Neuronal stem cell (in vitro differentiated cells): Measurements from ENCODE around the gene OGFOD2.

Experiments used
- DNase-seq: peaks from one replicate; pipeline ENCODE4 v3.0.0-alpha.2; 2013; ENCODE audit warnings: low spot score
- H2AFZ ChIP-seq: one replicate; pipeline ENCODE4 v1.6.1; 2013; ENCODE audit warnings: mild to moderate bottlenecking, low read length, inconsistent platforms
- H2AK5ac ChIP-seq: 2 replicates; pipeline ENCODE4 v1.6.1; 2013; ENCODE audit warnings: low read depth, mild to moderate bottlenecking, inconsistent platforms, low read length, moderate library complexity, mixed read lengths
- H2BK120ac ChIP-seq: 2 replicates; pipeline ENCODE4 v1.6.1; 2013; ENCODE audit warnings: low read depth, mild to moderate bottlenecking, inconsistent platforms, low read length, moderate library complexity, mixed read lengths
- H2BK12ac ChIP-seq: one replicate; pipeline ENCODE4 v1.6.1; 2013; ENCODE audit warnings: low read length, inconsistent platforms
- H2BK15ac ChIP-seq: 2 replicates; pipeline ENCODE4 v1.6.1; 2013; ENCODE audit warnings: mild to moderate bottlenecking, low read length, inconsistent platforms, mixed read lengths
- H2BK5ac ChIP-seq: one replicate; pipeline ENCODE4 v1.6.1; 2013; ENCODE audit warnings: inconsistent platforms, mild to moderate bottlenecking, low read length, moderate library complexity
- H3K14ac ChIP-seq: one replicate; pipeline ENCODE4 v1.6.1; 2013; ENCODE audit warnings: low read length, inconsistent platforms
- H3K18ac ChIP-seq: 2 replicates; pipeline ENCODE4 v1.6.1; 2013; ENCODE audit warnings: low read length, inconsistent platforms
- H3K23ac ChIP-seq: 2 replicates; pipeline ENCODE4 v1.6.1; 2013; ENCODE audit warnings: low read depth, mild to moderate bottlenecking, mixed read lengths, low read length, inconsistent platforms; ENCODE audit not compliant: poor library complexity
- H3K27ac ChIP-seq: replicated peaks from 3 replicates; pipeline ENCODE4 v1.5.1; 2013; ENCODE audit warnings: low read length, inconsistent platforms
- H3K27me3 ChIP-seq, 3 experiments: 2 replicates each; pipeline ENCODE4 v1.6.1; 2013; ENCODE audit warnings: low read length in 3 of 3, mild to moderate bottlenecking in 2 of 3, inconsistent platforms in 1 of 3, low read depth in 1 of 3, mixed read lengths in 1 of 3, moderate library complexity in 1 of 3; ENCODE audit not compliant: control insufficient read depth in 3 of 3, insufficient read depth in 3 of 3
- H3K36me3 ChIP-seq, 2 donors: replicated peaks in 1 of 2; 2 replicates each; pipeline ENCODE4 v1.6.1; 2013; ENCODE audit warnings: low read length in 2 of 2; ENCODE audit not compliant: control insufficient read depth in 2 of 2, insufficient read depth in 2 of 2
- H3K4ac ChIP-seq: 2 replicates; pipeline ENCODE4 v1.6.1; 2013; ENCODE audit warnings: inconsistent platforms, mild to moderate bottlenecking, low read length, moderate library complexity
- H3K4me1 ChIP-seq, 2 donors: 1 replicate in 1 of 2; 2 replicates in 1 of 2; pipeline ENCODE4 v1.6.1; 2013; ENCODE audit warnings: low read length in 2 of 2, low read depth in 1 of 2; ENCODE audit not compliant: control insufficient read depth in 2 of 2, insufficient read depth in 1 of 2
- H3K4me2 ChIP-seq: one replicate; pipeline ENCODE4 v1.6.1; 2013; ENCODE audit warnings: mild to moderate bottlenecking, low read length, inconsistent platforms; ENCODE audit not compliant: insufficient read depth, poor library complexity, severe bottlenecking
- H3K4me3 ChIP-seq, 2 donors: 2 replicates each; pipeline ENCODE4 v1.5.1; 2013; ENCODE audit warnings: low read length in 2 of 2, mild to moderate bottlenecking in 2 of 2, inconsistent platforms in 1 of 2, moderate library complexity in 1 of 2
- H3K79me1 ChIP-seq: one replicate; pipeline ENCODE4 v1.6.1; 2013; ENCODE audit warnings: low read depth, mild to moderate bottlenecking, inconsistent platforms, low read length, moderate library complexity
- H3K9ac ChIP-seq: one replicate; pipeline ENCODE4 v1.6.1; 2013; ENCODE audit warnings: mild to moderate bottlenecking, low read depth, low read length, inconsistent platforms; ENCODE audit not compliant: poor library complexity
- H3K9me3 ChIP-seq, 2 donors: replicated peaks in 1 of 2; 2 replicates each; pipeline versions ENCODE3 to v1.6.1; 2013; ENCODE audit warnings: low read length in 2 of 2, mild to moderate bottlenecking in 2 of 2, inconsistent platforms in 1 of 2, low read depth in 1 of 2, mixed read lengths in 1 of 2, moderate library complexity in 1 of 2; ENCODE audit not compliant: control insufficient read depth in 2 of 2, insufficient read depth in 1 of 2
- H4K8ac ChIP-seq: one replicate; pipeline ENCODE4 v1.6.1; 2013; ENCODE audit warnings: low read depth, mild to moderate bottlenecking, inconsistent platforms, low read length, moderate library complexity
- H4K91ac ChIP-seq: one replicate; pipeline ENCODE4 v1.6.1; 2013; ENCODE audit warnings: low read length, low read depth, mild to moderate bottlenecking, inconsistent platforms; ENCODE audit not compliant: poor library complexity
- WGBS, 2 donors: extraction: QIAGEN DNeasy Blood & Tissue Kit; methylation state at CpG; one replicate each; pipeline ENCODE4 v1.1.7; 2013; ENCODE audit warnings: missing lambda C conversion rate in 2 of 2, mixed read lengths in 1 of 2; ENCODE audit not compliant: insufficient read length in 2 of 2, insufficient replicate concordance in 1 of 2; ENCODE audit errors: extremely low coverage in 2 of 2; 5-methylcytosine and 5-hydroxymethylcytosine counted together

OGFOD2 gene

GRCh38 chr12:122947352-122947792 lies 27.7 kb upstream of the OGFOD2 start:
- no peak overlapping the region for H2BK5ac ChIP-seq
- no peaks in the 10 kb centered on the region for H3K27me3 ChIP-seq
- no peak overlapping the region for H3K4me3 ChIP-seq
- H2AK5ac ChIP-seq = peak overlapping the region; percentile 65
- H3K4ac ChIP-seq = no peak overlapping the region
- H3K14ac ChIP-seq = no peak overlapping the region
- H3K4me1 ChIP-seq = peaks cover 7% of the 10 kb centered on the region in 2 donors
- H2BK12ac ChIP-seq = no peak overlapping the region
- no peak overlapping the region for H2BK15ac ChIP-seq
- H3K9me3 ChIP-seq = no peaks in the 10 kb centered on the region
- peak overlapping the region; percentile 67 for H2AFZ ChIP-seq
- H3K27ac ChIP-seq = no peak overlapping the region
- no peaks in the 10 kb centered on the region for H3K36me3 ChIP-seq
- H3K4me2 ChIP-seq = no peak overlapping the region
- DNase-seq = no peak
- H3K9ac ChIP-seq = no peak overlapping the region
- no peak overlapping the region for H4K8ac ChIP-seq
- H3K79me1 ChIP-seq = no peaks in the 10 kb centered on the region
- no peak overlapping the region for H3K23ac ChIP-seq
- WGBS, 2 donors = no CpG with 5 or more reads among the region's 15 CpGs
- no peak overlapping the region for H2BK120ac ChIP-seq
- H3K18ac ChIP-seq = peak overlapping the region; percentile 20
- no peak overlapping the region for H4K91ac ChIP-seq

- H2BK5ac ChIP-seq = no peak overlapping the region
- no peak for DNase-seq
- no peaks in the 10 kb centered on the region for H3K79me1 ChIP-seq
- H3K36me3 ChIP-seq = no peaks in the 10 kb centered on the region
- no CpG with 5 or more reads among the region's 14 CpGs for WGBS, 2 donors
- H3K9ac ChIP-seq = no peak overlapping the region
- H2BK15ac ChIP-seq = no peak overlapping the region
- peaks cover 7% of the 10 kb centered on the region in 2 donors for H3K4me1 ChIP-seq
- H3K4me2 ChIP-seq = no peak overlapping the region
- no peak overlapping the region for H4K91ac ChIP-seq
- no peak overlapping the region for H3K18ac ChIP-seq
- H3K4me3 ChIP-seq = no peak overlapping the region
- no peak overlapping the region for H3K14ac ChIP-seq
- no peak overlapping the region for H2BK12ac ChIP-seq
- no peak overlapping the region for H2BK120ac ChIP-seq
- H4K8ac ChIP-seq = no peak overlapping the region
- H2AFZ ChIP-seq = no peak overlapping the region
- peak overlapping the region; percentile 60 for H2AK5ac ChIP-seq
- no peak overlapping the region for H3K27ac ChIP-seq
- no peaks in the 10 kb centered on the region for H3K27me3 ChIP-seq
- no peak overlapping the region for H3K4ac ChIP-seq
- no peak overlapping the region for H3K23ac ChIP-seq
- no peaks in the 10 kb centered on the region for H3K9me3 ChIP-seq
These were observed 26.4 kb upstream of the OGFOD2 start for GRCh38 chr12:122948605-122949004.

- peak overlapping the region; percentile 12 for H3K18ac ChIP-seq
- no peak overlapping the region for H4K8ac ChIP-seq
- peak overlapping the region; percentile 7 for H2BK120ac ChIP-seq
- no peak overlapping the region for H3K9ac ChIP-seq
- H2BK5ac ChIP-seq = peak overlapping the region; percentile 72
- no peak overlapping the region for H3K4me3 ChIP-seq
- H2BK12ac ChIP-seq = no peak overlapping the region
- no peaks in the 10 kb centered on the region for H3K27me3 ChIP-seq
- H3K4me2 ChIP-seq = no peak overlapping the region
- H3K23ac ChIP-seq = no peak overlapping the region
- no peak overlapping the region for H2AK5ac ChIP-seq
- H4K91ac ChIP-seq = no peak overlapping the region
- H2AFZ ChIP-seq = no peak overlapping the region
- no CpG with 5 or more reads among the region's 8 CpGs for WGBS, 2 donors
- H3K4ac ChIP-seq = no peak overlapping the region
- H3K14ac ChIP-seq = no peak overlapping the region
- no peak overlapping the region for H3K27ac ChIP-seq
- no peaks in the 10 kb centered on the region for H3K9me3 ChIP-seq
- H2BK15ac ChIP-seq = no peak overlapping the region
- H3K36me3 ChIP-seq = no peaks in the 10 kb centered on the region
- no peaks in the 10 kb centered on the region for H3K79me1 ChIP-seq
- DNase-seq = no peak
- peaks cover 7% of the 10 kb centered on the region in 2 donors for H3K4me1 ChIP-seq
These were observed 25.6 kb upstream of the OGFOD2 start for GRCh38 chr12:122949405-122949804.

- Histone ChIP-seq H2BK12ac (peak overlapping the region; percentile 7), H3K14ac (peak overlapping the region; percentile 31), H4K8ac (no peak overlapping the region), H2AK5ac (peak overlapping the region; percentile 31), H3K36me3 (no peaks in the 10 kb centered on the region), H3K79me1 (no peaks in the 10 kb centered on the region), H3K4ac (no peak overlapping the region), H3K9ac (peak overlapping the region; percentile 57), H3K4me3 (no peak overlapping the region), H3K27ac (no peak overlapping the region), H3K27me3 (no peaks in the 10 kb centered on the region), H2AFZ (no peak overlapping the region), H2BK15ac (peak overlapping the region; percentile 14), H3K18ac (no peak overlapping the region), H2BK5ac (peak overlapping the region; percentile 72), H3K4me1 (peaks cover 2 to 7% of the 10 kb centered on the region in 2 donors), H3K4me2 (no peak overlapping the region), H3K23ac (no peak overlapping the region), H4K91ac (no peak overlapping the region), H2BK120ac (peak overlapping the region; percentile 7), H3K9me3 (no peaks in the 10 kb centered on the region)
- no peak for DNase-seq
- WGBS, 2 donors = no CpG with 5 or more reads among the region's 27 CpGs
These were observed 25.0 kb upstream of the OGFOD2 start for GRCh38 chr12:122949816-122950675.
